Activated T-helper 9 cell treated with anti-CD3 and anti-CD28 coated beads, Interleukin-2, amount 50 U/mL, for 16 hours (primary cell): ENCODE measurements around the gene CHP1.
"Not testable (repeated sequence)": the region's sequence is repeated elsewhere in the genome, so short reads cannot be mapped to it uniquely, and the experiment has no call there.

Experiments
- DNase-seq: peaks from one replicate; pipeline ENCODE4 v3.0.0-alpha.2; 2020; ENCODE audit warnings: low read depth

The CHP1 gene

GRCh38 chr15:41256577-41257038, 25.5 kb downstream of the CHP1 start:
- no peak for DNase-seq

DNA sequence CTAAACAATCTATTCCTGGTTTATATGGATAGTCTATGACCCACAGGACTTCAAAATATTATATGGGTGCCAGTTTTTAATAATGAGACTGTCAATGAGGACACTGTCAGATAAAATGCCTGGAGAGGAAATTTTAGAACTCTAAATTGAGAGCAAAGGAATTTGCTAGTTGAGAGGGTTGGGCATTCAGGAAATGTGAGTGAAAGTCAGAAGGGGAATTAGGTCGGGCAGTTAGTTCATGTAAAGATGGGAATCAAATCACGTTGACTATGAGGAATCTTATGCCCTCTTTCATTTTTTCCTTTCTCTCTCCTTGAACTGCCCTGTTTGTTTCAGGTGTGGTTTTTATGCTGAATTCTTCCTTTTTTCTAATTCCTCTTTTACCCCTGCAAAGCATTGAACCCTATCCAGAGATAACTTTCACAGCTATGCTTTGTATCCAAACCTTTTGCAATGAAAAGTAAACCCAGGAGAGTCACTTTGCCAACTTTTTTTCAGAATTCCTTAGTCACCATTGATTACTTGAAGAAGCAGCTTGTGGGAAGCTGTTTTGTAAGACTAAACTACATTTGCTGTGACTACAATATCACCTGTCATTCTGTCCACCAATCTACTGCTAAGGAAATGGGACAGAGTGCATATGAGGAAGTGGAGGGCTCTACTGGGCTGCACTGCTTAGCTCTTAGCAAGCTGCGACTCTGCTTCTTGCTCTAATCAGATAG, 27.8 kb downstream of the CHP1 start:
- no peak for DNase-seq

DNA sequence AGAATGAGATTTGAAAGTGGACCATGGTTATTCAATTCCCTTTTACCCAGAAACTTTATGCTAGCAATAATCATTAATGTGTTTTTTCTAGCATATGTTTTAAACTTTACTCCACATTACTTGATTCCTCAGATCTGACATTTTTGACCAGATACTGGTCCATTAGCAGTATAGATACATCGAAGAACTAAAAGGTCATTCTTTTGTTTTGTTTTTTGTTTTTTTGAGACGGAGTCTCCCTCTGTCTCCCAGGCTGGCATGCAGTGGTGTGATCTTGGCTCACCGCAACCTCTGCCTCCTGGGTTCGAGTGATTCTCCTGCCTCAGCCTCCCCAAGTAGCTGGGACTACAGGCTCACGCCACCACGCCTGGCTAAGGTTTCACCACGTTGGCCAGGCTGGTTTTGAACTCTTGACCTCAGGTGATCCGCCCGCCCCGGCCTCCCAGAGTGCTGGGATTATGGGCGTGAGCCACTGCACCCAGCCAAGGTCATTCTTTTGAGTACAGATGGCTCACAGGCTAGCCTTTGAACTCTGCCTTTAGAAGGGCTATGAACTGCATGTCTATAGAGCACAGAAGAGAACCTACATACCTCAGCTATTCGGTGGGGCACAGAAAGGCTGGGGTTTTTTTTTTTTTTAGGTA, 28.6 kb downstream of the CHP1 start:
- DNase-seq, result no peak

DNA sequence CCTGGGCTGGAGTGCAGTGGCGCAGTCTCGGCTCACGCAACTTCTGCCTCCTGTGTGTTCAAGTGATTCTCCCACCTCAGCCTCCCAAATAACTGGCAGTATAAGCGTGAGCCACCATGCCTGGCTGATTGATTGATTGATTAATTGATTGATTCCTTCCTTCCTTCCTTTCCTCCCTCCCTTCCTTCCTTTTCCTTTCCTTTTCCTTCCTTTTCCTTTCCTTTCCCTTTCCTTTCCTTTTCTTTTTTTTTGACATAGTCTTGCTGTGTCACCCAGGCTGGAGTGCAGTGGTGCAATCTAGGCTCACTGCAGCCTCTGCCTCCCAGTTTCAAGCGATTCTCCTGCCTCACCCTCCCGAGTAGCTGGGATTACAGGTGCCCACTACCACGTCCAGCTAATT, 29.9 kb downstream of the CHP1 start:
- DNase-seq, result not testable (repeated sequence)

DNA sequence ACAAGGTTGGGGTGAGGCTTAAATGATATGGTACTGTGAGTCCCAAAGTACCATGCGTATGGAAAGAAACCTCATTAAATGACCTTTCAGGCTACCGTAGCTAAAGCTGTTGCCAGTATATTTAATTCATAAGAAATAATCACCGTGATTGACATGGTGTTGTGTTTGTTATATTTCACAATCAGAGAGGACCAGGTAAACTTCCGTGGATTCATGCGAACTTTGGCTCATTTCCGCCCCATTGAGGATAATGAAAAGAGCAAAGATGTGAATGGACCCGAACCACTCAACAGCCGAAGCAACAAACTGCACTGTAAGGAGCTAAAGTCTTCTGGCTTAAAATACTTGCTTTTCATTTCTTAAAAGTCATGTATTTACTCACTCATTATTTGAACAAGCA, 31.5 kb downstream of the CHP1 start:
- no peak for DNase-seq

GRCh38 chr15:41263891-41264351, 32.9 kb downstream of the CHP1 start:
- no peak for DNase-seq

DNA sequence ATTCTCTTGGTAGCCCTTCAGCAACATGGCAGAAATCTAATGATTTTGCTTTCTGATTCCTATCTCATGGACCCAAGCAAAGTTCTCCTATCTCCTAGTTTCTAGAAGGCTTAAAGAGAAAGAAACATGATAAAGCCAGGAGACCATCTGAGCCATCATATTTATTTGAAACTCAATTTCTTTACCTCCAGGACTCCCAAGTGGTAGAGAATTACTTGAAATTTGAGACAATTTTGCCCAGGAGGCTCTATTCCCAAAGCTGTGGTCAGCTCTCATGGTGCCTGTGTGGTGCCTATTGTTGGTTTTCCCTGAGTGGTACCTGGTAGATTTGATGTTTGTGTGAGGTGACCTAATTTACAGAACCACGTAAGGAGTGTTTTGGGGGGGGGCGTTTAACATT, 38.8 kb downstream of the CHP1 start:
- no peak for DNase-seq

DNA sequence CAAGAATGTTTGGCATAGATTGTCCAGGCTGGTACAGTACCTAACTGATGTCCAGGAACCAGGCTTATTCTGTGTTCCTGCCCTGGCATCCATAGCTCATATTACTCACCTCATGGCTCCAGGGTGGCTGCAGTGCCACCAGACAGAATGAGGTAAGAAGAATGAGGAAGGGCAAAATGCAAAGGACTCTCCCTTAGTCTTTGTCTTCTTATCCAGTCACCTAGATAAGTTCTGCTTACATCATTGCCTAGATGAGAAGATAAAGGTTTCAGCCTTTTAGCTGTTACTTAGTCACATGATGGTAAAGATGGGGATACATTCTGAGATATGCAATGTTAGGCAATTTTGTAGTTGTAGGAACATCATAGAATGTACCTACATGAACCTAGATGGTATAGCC, 45.8 kb downstream of the CHP1 start:
- no peak for DNase-seq

- no peak for DNase-seq
Measured at GRCh38 chr15:41278319-41278718, 47.3 kb downstream of the CHP1 start.

GRCh38 chr15:41279535-41280283, 48.6 kb downstream of the CHP1 start:
- DNase-seq, result no peak

DNA sequence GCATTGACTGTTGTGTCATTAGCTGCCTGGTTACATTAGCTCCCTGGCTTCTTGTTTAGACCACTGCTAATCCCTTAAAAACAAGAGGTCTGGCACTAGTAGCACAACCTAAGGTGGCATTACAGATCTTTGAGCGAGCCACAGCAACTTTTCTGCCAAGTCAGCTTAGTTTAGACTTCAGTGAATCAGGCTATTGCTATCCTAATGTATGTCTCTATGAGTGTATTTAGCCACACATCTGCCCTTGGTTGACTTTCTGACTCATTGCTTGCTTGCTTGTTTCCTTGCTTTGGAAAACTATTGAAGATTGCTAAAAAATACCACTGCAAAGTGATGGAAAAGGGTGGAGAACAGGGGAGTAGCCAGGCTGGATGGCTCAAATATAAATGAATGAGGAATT, 50.2 kb downstream of the CHP1 start:
- DNase-seq, result no peak

DNA sequence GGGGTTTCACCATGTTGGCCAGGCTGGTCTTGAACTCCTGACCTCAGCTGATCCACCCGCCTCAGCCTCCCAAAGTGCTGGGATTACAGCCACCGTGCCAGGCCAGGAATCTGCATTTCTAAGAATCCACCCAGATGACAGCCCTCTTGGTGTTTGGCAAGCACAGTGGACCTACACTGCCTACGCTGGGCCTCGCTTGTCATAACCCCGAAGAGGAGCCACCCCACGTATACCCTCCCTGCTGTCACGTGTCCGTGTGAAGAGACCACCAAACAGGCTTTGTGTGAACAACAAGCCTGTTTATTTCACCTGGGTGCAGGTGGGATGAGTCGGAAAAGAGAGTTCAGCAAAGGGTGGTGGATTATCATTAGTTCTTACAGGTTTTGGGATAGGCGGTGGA, 51.4 kb downstream of the CHP1 start:
- DNase-seq, result not testable (repeated sequence)

DNA sequence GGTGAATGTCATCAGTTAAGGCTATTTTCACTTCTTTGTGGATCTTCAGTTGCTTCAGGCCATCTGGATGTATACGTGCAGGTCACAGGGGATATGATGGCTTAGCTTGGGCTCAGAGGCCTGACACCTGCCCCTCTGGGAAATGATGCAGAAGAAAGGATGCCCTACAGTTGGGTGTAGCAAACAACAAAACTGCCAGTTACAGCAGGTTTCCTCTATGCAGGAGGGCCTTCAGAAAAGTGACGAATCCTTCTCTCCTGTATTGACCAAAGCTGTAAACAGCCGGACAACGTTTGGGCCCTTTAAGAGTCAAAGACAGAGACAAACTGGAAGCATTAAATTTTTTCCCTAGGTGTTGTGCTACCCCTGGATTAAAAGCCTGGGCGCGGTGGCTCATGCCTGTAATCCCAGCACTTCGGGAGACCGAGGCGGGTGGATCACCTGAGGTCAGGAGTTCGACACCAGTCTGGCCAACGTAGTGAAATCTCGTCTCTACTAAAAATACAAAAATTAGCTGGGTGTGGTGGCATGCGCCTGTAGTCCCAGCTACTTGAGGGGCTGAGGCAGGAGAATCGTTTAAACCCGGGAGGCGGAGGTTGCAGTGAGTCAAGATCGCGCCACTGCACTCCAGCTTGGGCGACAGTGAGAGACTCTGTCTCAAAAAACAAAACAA, 52.0 kb downstream of the CHP1 start:
- DNase-seq, result not testable (repeated sequence)

- peak; percentile 97 for DNase-seq
Measured at GRCh38 chr15:41283653-41284426, 52.8 kb downstream of the CHP1 start.

GRCh38 chr15:41284427-41285177, 53.5 kb downstream of the CHP1 start:
- DNase-seq, result no peak

DNA sequence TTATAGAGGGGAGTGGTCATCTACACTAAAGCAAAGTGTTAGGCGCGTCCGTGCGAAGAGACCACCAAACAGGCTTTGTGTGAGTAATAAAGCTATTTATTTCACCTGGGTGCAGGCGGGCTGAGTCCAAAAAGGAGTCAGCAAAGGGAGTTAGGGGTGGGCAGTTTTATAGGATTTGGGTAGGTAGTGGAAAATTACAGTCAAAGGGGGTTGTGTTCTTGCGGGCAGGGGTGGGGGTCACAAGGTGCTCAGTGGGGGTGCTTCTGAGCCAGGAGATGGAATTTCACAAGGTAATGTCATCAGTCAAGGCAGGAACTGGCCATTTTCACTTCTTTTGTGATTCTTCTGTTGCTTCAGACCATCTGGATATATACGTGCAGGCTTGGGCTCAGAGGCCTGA, 54.2 kb downstream of the CHP1 start:
- no peak for DNase-seq

DNA sequence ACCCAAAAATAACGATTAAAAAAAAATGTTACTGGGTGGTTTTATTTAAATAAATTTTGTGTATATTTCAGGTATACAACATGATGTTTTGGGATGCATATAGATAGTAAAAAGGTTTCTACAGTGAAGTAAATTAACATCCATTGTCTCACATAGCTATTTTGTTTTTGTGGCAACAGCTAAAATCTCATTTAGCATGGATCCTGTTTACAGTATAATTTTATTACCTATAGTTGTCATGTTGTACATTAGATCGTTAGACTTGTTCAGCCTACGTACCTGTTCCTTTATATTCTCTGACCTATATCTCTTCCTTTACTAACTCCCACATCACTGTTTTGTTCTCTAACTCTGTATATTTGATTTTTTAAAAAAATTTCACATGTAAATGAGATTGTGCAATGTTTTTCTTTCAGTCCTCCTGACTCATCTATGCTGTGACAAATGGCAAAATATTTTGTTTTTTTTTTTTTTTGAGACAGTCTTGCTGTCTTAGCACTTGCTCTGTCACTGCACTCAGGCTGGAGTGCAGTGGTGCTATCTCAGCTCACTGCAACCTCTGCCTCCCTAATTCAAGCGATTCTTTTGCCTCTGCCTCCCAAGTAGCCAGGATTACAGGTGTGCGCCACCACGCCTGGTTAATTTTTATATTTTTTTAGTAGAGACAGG, 55.7 kb downstream of the CHP1 start:
- no peak for DNase-seq

- no peak for DNase-seq
Measured at GRCh38 chr15:41288464-41288863, 57.4 kb downstream of the CHP1 start.

DNA sequence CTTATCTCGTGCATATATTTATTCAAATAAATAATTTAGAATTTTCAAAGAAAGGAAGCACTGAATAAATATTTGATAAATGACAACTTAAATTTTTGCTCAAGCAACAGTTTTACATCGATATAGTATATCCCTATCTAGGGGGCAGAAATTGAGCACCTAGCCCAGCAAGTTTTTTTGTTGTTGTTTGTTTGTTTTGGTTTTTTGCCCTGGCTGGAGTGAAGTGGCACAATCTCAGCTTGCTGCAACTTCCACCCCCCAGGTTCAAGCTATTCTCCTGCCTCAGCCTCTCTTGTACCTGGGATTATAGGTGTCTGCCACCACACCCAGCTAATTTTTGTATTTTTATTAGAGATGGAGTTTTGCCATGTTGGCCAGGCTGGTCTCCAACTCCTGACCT, 58.9 kb downstream of the CHP1 start:
- DNase-seq, result no peak

- no peak for DNase-seq
Measured at GRCh38 chr15:41291065-41291631, 60.1 kb downstream of the CHP1 start.
